A549 (cell line): ENCODE data around the gene TAF3.

Experiments
- CTCF ChIP-seq: fragments of >200 bp; sonication (Bioruptor Twin); formaldehyde crosslinking; IDR thresholded peaks from 3 replicates; pipeline ENCODE4 v1.5.1; 2016
- ELK1 ChIP-seq: fragments of 150-350 bp; IDR thresholded peaks from 2 replicates; pipeline ENCODE4 v1.6.1; 2014; ENCODE audit warnings: low read depth, mild to moderate bottlenecking, low read length
- GATA3 ChIP-seq: IDR thresholded peaks from 2 replicates; pipeline ENCODE4 v1.6.1; 2012; ENCODE audit warnings: borderline replicate concordance
- JUN ChIP-seq, 2 experiments: fragments of >200 bp; sonication (Bioruptor Twin); formaldehyde crosslinking; IDR thresholded peaks; 2 replicates in 1 of 2; 3 replicates in 1 of 2; pipeline ENCODE4 v1.6.1; 2016 to 2017
- JUNB ChIP-seq: fragments of >200 bp; sonication (Bioruptor Twin); formaldehyde crosslinking; IDR thresholded peaks from 2 replicates; pipeline ENCODE4 v1.6.1; 2016
- KDM1A ChIP-seq: fragments of 200-600 bp; sonication (generic); IDR thresholded peaks from 2 replicates; pipeline ENCODE4 v1.6.1; 2016; ENCODE audit warnings: low read depth, mild to moderate bottlenecking
- MAX ChIP-seq: IDR thresholded peaks from 2 replicates; pipeline ENCODE4 v1.6.1; 2012
- NPAS2 ChIP-seq: fragments of 250-450 bp; sonication (Bioruptor Pico); IDR thresholded peaks from 2 replicates; pipeline ENCODE4 v1.8.0; 2022; ENCODE audit warnings: mild to moderate bottlenecking, moderate library complexity, borderline replicate concordance
- PBX3 ChIP-seq: IDR thresholded peaks from 2 replicates; pipeline ENCODE4 v1.6.1; 2012
- POLR2A ChIP-seq: IDR thresholded peaks from 2 replicates; pipeline ENCODE4 v1.6.1; 2012; ENCODE audit warnings: mild to moderate bottlenecking, low read length
- RARB ChIP-seq: fragments of 250-450 bp; sonication (Bioruptor Pico); IDR thresholded peaks from 2 replicates; pipeline ENCODE4 v1.8.0; 2021; ENCODE audit warnings: mild to moderate bottlenecking, moderate library complexity
- SREBF2 ChIP-seq: fragments of 450-650 bp; IDR thresholded peaks from 2 replicates; pipeline ENCODE4 v1.6.1; 2014; ENCODE audit warnings: mild to moderate bottlenecking, moderate library complexity
- TP53 ChIP-seq: fragments of 250-450 bp; sonication (Bioruptor Pico); IDR thresholded peaks from 2 replicates; pipeline ENCODE4 v1.5.0; 2021; ENCODE audit warnings: mild to moderate bottlenecking, moderate library complexity

- TF ChIP-seq PBX3 = no peak
- TF ChIP-seq MAX = no peak
- TF ChIP-seq JUNB = no peak
- no peak for TF ChIP-seq CTCF
- no peak for TF ChIP-seq KDM1A
- no peak for TF ChIP-seq RARB
- TF ChIP-seq SREBF2 = no peak
- TF ChIP-seq TP53 (CRISPR knock-in tag) = no peak
- no peak for TF ChIP-seq POLR2A
- TF ChIP-seq NPAS2 = no peak
- TF ChIP-seq ELK1 = no peak
- TF ChIP-seq JUN (IDR thresholded peaks at IDR 0.05) = no peak
- no peak for TF ChIP-seq GATA3
Observed at GRCh38 chr10:7906128-7906527, 87.8 kb downstream of the TAF3 start.
